ENCODE results near the gene CHURC1. TPM values are rescaled to one million over a fixed set of nuclear protein-coding genes. Genes with fewer than 3 reads are reported as not detected.

The CHURC1 gene
- total RNA-seq, 1 experiment from 2014 or later = 61.9 TPM

DNA sequence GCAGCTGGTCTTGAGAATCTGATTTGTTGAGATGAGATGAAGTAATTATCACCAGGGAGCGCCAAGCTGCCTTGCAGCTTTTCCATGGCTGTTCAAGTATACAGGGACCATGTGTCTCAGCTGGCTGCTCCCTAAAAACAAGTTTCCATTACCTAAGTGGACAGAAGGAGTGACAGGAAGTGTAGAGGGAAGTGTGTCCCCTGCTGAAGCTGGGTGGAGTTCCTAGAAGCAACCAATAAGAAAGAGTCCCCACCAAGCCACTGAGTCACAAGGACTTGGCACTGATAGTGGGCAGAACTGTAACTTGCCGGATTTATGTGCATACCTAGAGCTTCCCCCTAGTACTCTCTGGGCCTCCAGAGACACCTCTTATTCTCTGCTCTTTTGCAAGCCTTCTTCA is 29.8 kb downstream of the CHURC1 start:
- Histone ChIP-seq H3K27ac (ENCODE audit: low read depth, low read length, poor library complexity, severe bottlenecking) (no peak overlapping the region), H3K27me3 (replicated peaks; ENCODE audit: insufficient read depth, low read depth, low read length, poor library complexity) (no peaks in the 10 kb centered on the region), H3K4me1 (ENCODE audit: insufficient read depth, low read length, poor library complexity, severe bottlenecking) (peaks cover 8% of the 10 kb centered on the region), H3K36me3 (ENCODE audit: insufficient read depth, low read length, poor library complexity, severe bottlenecking) (peaks cover 3% of the 10 kb centered on the region), H3K9me3 (ENCODE audit: low read depth, low read length, poor library complexity, severe bottlenecking) (no peaks in the 10 kb centered on the region), H3K4me3 (ENCODE audit: low read depth, low read length, poor library complexity, severe bottlenecking) (no peak overlapping the region)
- intact Hi-C loops (cut with micrococcal nuclease; ENCODE audit: unreplicated experiment) = no loop called here
- POLR2A ChIA-PET (ENCODE audit: low non-redundant PET) = no interaction called here
- BruUV-seq (replicated peaks) = no TSS peak
- DNase-seq (ENCODE audit: low spot score) = no peak
- CTCF ChIA-PET = interaction anchor here (0.5 kb wide), 1 partner anchor 12 kb away, joined by 6 read pairs; no protein-coding TSS in a partner anchor
- no peak for TF ChIP-seq EZH2 (IDR thresholded peaks at IDR 0.05; ENCODE audit: borderline replicate concordance, low read depth, low read length, poor library complexity, severe bottlenecking)

DNA sequence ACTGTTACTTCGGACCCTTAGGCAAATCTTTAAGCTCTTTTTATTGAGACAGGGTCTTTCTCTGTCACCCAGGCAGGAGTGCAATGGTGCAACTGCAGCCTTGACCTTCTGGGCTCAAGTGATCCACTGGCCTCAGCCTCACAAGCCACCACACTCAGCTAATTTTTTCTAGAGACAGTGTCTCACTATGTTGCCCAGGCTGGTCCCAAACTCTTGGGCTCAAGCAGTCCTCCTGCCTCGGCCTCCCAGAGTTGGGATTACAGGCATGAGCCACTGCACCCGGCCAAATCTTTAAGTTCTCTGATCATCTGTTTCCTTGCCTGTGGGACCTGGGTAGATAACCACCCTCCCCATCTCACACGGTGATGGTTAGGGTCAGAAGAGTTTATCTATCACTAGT is 30.6 kb downstream of the CHURC1 start:
- H3K27ac ChIP-seq (ENCODE audit: low read depth, low read length, poor library complexity, severe bottlenecking) = no peak overlapping the region
- ChIA-PET POLR2A (ENCODE audit: low non-redundant PET) (no interaction called here), CTCF (no interaction called here)
- no peak for DNase-seq (ENCODE audit: low spot score)
- no peaks in the 10 kb centered on the region for H3K9me3 ChIP-seq (ENCODE audit: low read depth, low read length, poor library complexity, severe bottlenecking)
- TF ChIP-seq EZH2 (IDR thresholded peaks at IDR 0.05; ENCODE audit: borderline replicate concordance, low read depth, low read length, poor library complexity, severe bottlenecking) = no peak
- intact Hi-C loops (cut with micrococcal nuclease; ENCODE audit: unreplicated experiment) = no loop called here
- no TSS peak for BruUV-seq (replicated peaks)
- H3K27me3 ChIP-seq (replicated peaks; ENCODE audit: insufficient read depth, low read depth, low read length, poor library complexity) = no peaks in the 10 kb centered on the region
- H3K4me1 ChIP-seq (ENCODE audit: insufficient read depth, low read length, poor library complexity, severe bottlenecking) = peaks cover 8% of the 10 kb centered on the region
- H3K36me3 ChIP-seq (ENCODE audit: insufficient read depth, low read length, poor library complexity, severe bottlenecking) = peaks cover 3% of the 10 kb centered on the region
- H3K4me3 ChIP-seq (ENCODE audit: low read depth, low read length, poor library complexity, severe bottlenecking) = no peak overlapping the region

GRCh38 chr14:64945431-64946178 is 31.4 kb downstream of the CHURC1 start:
- peak overlapping the region; percentile 8 for H3K27ac ChIP-seq (ENCODE audit: low read depth, low read length, poor library complexity, severe bottlenecking)
- no peaks in the 10 kb centered on the region for H3K9me3 ChIP-seq (ENCODE audit: low read depth, low read length, poor library complexity, severe bottlenecking)
- H3K4me3 ChIP-seq (ENCODE audit: low read depth, low read length, poor library complexity, severe bottlenecking) = no peak overlapping the region
- intact Hi-C loops (cut with micrococcal nuclease; ENCODE audit: unreplicated experiment) = no loop called here
- CTCF ChIA-PET = no interaction called here
- POLR2A ChIA-PET (ENCODE audit: low non-redundant PET) = no interaction called here
- H3K36me3 ChIP-seq (ENCODE audit: insufficient read depth, low read length, poor library complexity, severe bottlenecking) = peaks cover 3% of the 10 kb centered on the region
- no TSS peak for BruUV-seq (replicated peaks)
- TF ChIP-seq, protein P1, sequence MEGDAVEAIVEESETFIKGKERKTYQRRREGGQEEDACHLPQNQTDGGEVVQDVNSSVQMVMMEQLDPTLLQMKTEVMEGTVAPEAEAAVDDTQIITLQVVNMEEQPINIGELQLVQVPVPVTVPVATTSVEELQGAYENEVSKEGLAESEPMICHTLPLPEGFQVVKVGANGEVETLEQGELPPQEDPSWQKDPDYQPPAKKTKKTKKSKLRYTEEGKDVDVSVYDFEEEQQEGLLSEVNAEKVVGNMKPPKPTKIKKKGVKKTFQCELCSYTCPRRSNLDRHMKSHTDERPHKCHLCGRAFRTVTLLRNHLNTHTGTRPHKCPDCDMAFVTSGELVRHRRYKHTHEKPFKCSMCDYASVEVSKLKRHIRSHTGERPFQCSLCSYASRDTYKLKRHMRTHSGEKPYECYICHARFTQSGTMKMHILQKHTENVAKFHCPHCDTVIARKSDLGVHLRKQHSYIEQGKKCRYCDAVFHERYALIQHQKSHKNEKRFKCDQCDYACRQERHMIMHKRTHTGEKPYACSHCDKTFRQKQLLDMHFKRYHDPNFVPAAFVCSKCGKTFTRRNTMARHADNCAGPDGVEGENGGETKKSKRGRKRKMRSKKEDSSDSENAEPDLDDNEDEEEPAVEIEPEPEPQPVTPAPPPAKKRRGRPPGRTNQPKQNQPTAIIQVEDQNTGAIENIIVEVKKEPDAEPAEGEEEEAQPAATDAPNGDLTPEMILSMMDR (conservative IDR thresholded peaks at IDR 0.05; ENCODE audit: low read depth, low read length) = no peak
- no peak for TF ChIP-seq EZH2 (IDR thresholded peaks at IDR 0.05; ENCODE audit: borderline replicate concordance, low read depth, low read length, poor library complexity, severe bottlenecking)
- no peaks in the 10 kb centered on the region for H3K27me3 ChIP-seq (replicated peaks; ENCODE audit: insufficient read depth, low read depth, low read length, poor library complexity)
- peaks cover 8% of the 10 kb centered on the region for H3K4me1 ChIP-seq (ENCODE audit: insufficient read depth, low read length, poor library complexity, severe bottlenecking)
- DNase-seq (ENCODE audit: low spot score) = no peak

DNA sequence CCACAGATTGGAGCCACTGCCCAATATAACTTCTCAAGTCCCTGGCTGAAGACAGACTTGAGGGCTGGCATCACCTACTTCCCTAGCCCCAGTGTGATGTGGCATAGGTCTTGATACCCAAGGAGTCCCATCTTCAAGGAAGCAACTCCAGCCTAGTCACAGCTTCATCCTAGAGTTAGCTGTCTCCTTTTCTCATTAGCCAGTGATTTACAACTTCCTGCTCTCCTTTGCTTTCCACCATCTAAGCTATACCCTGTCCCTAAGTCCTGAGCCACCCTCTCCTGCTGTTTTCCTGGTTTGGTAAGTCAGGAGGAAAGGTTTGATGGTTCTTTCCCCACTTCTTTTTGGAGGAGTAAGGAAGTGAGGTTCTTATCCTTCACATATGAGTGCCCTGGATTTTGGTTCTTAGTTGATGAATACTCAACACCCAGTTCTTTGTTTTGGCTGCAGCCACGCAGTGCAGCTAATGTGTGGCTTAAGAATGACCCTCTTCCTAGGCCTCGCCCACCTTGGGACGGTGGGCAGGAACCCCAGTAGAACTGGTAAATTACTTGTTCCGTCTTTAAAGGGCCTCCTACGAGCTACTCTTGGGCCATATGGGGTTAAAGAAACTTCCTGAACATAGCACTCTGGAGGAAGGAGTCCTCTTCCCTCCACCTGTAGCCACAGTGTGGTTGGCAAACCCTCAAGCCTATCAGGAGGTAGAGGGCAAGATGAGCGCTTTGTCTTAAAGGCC is 32.2 kb downstream of the CHURC1 start:
- no peak for TF ChIP-seq EZH2 (IDR thresholded peaks at IDR 0.05; ENCODE audit: borderline replicate concordance, low read depth, low read length, poor library complexity, severe bottlenecking)
- TF ChIP-seq, protein P1 (conservative IDR thresholded peaks at IDR 0.05; ENCODE audit: low read depth, low read length) = no peak
- Histone ChIP-seq H3K4me3 (ENCODE audit: low read depth, low read length, poor library complexity, severe bottlenecking) (no peak overlapping the region), H3K36me3 (ENCODE audit: insufficient read depth, low read length, poor library complexity, severe bottlenecking) (peaks cover 3% of the 10 kb centered on the region), H3K4me1 (ENCODE audit: insufficient read depth, low read length, poor library complexity, severe bottlenecking) (peaks cover 8% of the 10 kb centered on the region), H3K27ac (ENCODE audit: low read depth, low read length, poor library complexity, severe bottlenecking) (peak overlapping the region; percentile 8), H3K27me3 (replicated peaks; ENCODE audit: insufficient read depth, low read depth, low read length, poor library complexity) (no peaks in the 10 kb centered on the region), H3K9me3 (ENCODE audit: low read depth, low read length, poor library complexity, severe bottlenecking) (no peaks in the 10 kb centered on the region)
- ChIA-PET CTCF (no interaction called here), POLR2A (ENCODE audit: low non-redundant PET) (no interaction called here)
- BruUV-seq (replicated peaks) = TSS peak; percentile 66
- intact Hi-C loops (cut with micrococcal nuclease; ENCODE audit: unreplicated experiment) = no loop called here
- DNase-seq (ENCODE audit: low spot score) = peak; percentile 29

Data from A673 (cell line).